Measurements from ENCODE around the gene TTR. TPM values are rescaled to one million over a fixed set of nuclear protein-coding genes. Genes with fewer than 3 reads are reported as not detected.

The TTR gene
- total RNA-seq, 1 experiment from 2014 or later: not detected

GRCh38 chr18:31558567-31558966 is 33.1 kb upstream of the TTR start:
- H3K27ac ChIP-seq (ENCODE audit: low read length): no peak overlapping the region
- POLR2A ChIA-PET (ENCODE audit: unreplicated experiment): no interaction called here
- H3K27me3 ChIP-seq (ENCODE audit: low read length): no peaks in the 10 kb centered on the region
- H3F3A ChIP-seq (ENCODE audit: low read length, unreplicated experiment): no peaks in the 10 kb centered on the region
- no peak overlapping the region for H3K4me3 ChIP-seq (ENCODE audit: low read length)
- H2AFZ ChIP-seq (ENCODE audit: low read length): no peak overlapping the region
- no peak overlapping the region for H3K4me2 ChIP-seq (ENCODE audit: low read length)
- TF ChIP-seq EZH2 (IDR thresholded peaks at IDR 0.05; ENCODE audit: low read length, unreplicated experiment): no peak
- TF ChIP-seq, protein P1, sequence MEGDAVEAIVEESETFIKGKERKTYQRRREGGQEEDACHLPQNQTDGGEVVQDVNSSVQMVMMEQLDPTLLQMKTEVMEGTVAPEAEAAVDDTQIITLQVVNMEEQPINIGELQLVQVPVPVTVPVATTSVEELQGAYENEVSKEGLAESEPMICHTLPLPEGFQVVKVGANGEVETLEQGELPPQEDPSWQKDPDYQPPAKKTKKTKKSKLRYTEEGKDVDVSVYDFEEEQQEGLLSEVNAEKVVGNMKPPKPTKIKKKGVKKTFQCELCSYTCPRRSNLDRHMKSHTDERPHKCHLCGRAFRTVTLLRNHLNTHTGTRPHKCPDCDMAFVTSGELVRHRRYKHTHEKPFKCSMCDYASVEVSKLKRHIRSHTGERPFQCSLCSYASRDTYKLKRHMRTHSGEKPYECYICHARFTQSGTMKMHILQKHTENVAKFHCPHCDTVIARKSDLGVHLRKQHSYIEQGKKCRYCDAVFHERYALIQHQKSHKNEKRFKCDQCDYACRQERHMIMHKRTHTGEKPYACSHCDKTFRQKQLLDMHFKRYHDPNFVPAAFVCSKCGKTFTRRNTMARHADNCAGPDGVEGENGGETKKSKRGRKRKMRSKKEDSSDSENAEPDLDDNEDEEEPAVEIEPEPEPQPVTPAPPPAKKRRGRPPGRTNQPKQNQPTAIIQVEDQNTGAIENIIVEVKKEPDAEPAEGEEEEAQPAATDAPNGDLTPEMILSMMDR (conservative IDR thresholded peaks at IDR 0.05; ENCODE audit: low read depth, low read length): no peak
- H4K20me1 ChIP-seq (ENCODE audit: low read length): no peaks in the 10 kb centered on the region
- ATAC-seq: no peak
- no peak overlapping the region for H3K9ac ChIP-seq (ENCODE audit: low read length)
- no peaks in the 10 kb centered on the region for H3K36me3 ChIP-seq (ENCODE audit: low read depth, low read length)
- no peaks in the 10 kb centered on the region for H3K9me3 ChIP-seq (ENCODE audit: low read length)
- CTCF ChIA-PET: no interaction called here
- peaks cover 7% of the 10 kb centered on the region; the same call in 1 of the 2 replicates for H3K4me1 ChIP-seq (ENCODE audit: insufficient read depth, low read length)
- H3K9me2 ChIP-seq (replicated peaks; ENCODE audit: low read length): no peaks in the 10 kb centered on the region
- intact Hi-C loops (cut with micrococcal nuclease): no loop called here
- no peak for DNase-seq
- H3K79me2 ChIP-seq (ENCODE audit: low read length): no peaks in the 10 kb centered on the region
- no TSS peak for BruUV-seq (replicated peaks)

DNA sequence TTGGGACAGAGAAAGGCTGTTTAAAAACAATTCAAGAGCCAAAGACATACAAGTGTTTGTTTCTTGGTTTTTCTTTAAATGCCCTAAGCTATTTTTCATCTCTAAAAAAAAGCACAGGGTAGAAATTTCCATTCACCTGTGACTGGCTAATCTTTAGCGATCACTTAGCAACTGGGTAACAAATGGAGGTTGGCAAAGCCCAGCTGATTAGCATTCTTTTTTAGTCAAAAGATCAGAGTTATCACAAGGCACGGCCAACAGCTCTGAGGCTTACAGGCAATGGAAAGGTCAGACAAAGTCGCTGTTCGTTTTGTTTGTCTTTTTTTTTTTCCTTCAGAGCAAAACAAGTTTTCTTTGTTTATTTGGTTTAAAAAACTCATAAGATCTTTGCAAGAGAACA is 29.0 kb upstream of the TTR start:
- H3K9ac ChIP-seq (ENCODE audit: low read length): no peak overlapping the region
- POLR2A ChIA-PET (ENCODE audit: unreplicated experiment): no interaction called here
- no peak overlapping the region for H2AFZ ChIP-seq (ENCODE audit: low read length)
- no peaks in the 10 kb centered on the region for H3K36me3 ChIP-seq (ENCODE audit: low read depth, low read length)
- H4K20me1 ChIP-seq (ENCODE audit: low read length): no peaks in the 10 kb centered on the region
- CTCF ChIA-PET: interaction anchor here (0.7 kb wide), 2 partner anchors 35 to 67 kb away, joined by 4 read pairs; no protein-coding TSS in a partner anchor
- H3K4me3 ChIP-seq (ENCODE audit: low read length): no peak overlapping the region
- no peaks in the 10 kb centered on the region for H3K27me3 ChIP-seq (ENCODE audit: low read length)
- no TSS peak for BruUV-seq (replicated peaks)
- H3F3A ChIP-seq (ENCODE audit: low read length, unreplicated experiment): no peaks in the 10 kb centered on the region
- TF ChIP-seq EZH2phosphoT487 (IDR thresholded peaks at IDR 0.05; ENCODE audit: borderline replicate concordance, low read length): no peak
- TF ChIP-seq, protein P1 (conservative IDR thresholded peaks at IDR 0.05; ENCODE audit: low read depth, low read length): no peak
- TF ChIP-seq EZH2 (IDR thresholded peaks at IDR 0.05; ENCODE audit: low read length, unreplicated experiment): no peak
- DNase-seq (no peak), ATAC-seq (no peak)
- H3K9me2 ChIP-seq (replicated peaks; ENCODE audit: low read length): no peaks in the 10 kb centered on the region
- H3K4me2 ChIP-seq (ENCODE audit: low read length): no peak overlapping the region
- no peaks in the 10 kb centered on the region for H3K79me2 ChIP-seq (ENCODE audit: low read length)
- intact Hi-C loops (cut with micrococcal nuclease): no loop called here
- H3K9me3 ChIP-seq (ENCODE audit: low read length): no peaks in the 10 kb centered on the region
- H3K27ac ChIP-seq (ENCODE audit: low read length): no peak overlapping the region
- H3K4me1 ChIP-seq (ENCODE audit: insufficient read depth, low read length): no peaks in the 10 kb centered on the region

DNA sequence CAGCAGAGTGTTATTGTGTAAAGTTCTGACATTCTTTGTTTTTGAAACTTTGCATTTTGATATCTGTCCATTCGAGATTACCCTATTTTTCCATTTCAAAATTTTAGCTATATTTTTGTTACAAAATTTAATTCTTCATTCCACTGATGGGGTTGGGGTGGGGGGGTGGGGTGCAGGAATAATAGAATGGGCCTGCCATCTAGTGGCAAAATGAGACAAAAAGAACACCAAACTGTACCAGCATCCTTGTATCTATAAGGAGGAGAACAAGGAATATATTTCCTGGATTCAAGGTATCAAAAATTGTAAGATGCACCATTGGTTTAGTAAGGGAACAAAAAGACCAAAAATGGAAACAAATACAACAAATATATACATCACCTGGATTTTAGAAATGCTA is 27.9 kb upstream of the TTR start:
- H3K9me2 ChIP-seq (replicated peaks; ENCODE audit: low read length): no peaks in the 10 kb centered on the region
- no TSS peak for BruUV-seq (replicated peaks)
- DNase-seq (peak; percentile 12), ATAC-seq (0 out of 2 replicates have a peak, but pooled peaks have one; percentile 24)
- no peaks in the 10 kb centered on the region for H3K79me2 ChIP-seq (ENCODE audit: low read length)
- H3K27me3 ChIP-seq (ENCODE audit: low read length): no peaks in the 10 kb centered on the region
- H2AFZ ChIP-seq (ENCODE audit: low read length): no peak overlapping the region
- no peak overlapping the region for H3K4me2 ChIP-seq (ENCODE audit: low read length)
- H3K36me3 ChIP-seq (ENCODE audit: low read depth, low read length): no peaks in the 10 kb centered on the region
- POLR2A ChIA-PET (ENCODE audit: unreplicated experiment): interaction anchor here (0.5 kb wide), 1 partner anchor 647 kb away, joined by 3 read pairs; no protein-coding TSS in a partner anchor
- no peak for TF ChIP-seq EZH2phosphoT487 (IDR thresholded peaks at IDR 0.05; ENCODE audit: borderline replicate concordance, low read length)
- TF ChIP-seq, protein P1 (conservative IDR thresholded peaks at IDR 0.05; ENCODE audit: low read depth, low read length): peak; percentile 15; the same call in 1 of the 2 replicates
- TF ChIP-seq EZH2 (IDR thresholded peaks at IDR 0.05; ENCODE audit: low read length, unreplicated experiment): no peak
- no peak overlapping the region for H3K9ac ChIP-seq (ENCODE audit: low read length)
- no peak overlapping the region for H3K4me3 ChIP-seq (ENCODE audit: low read length)
- CTCF ChIA-PET: interaction anchor here (0.6 kb wide), 2 partner anchors 9 to 141 kb away, joined by 3 to 4 read pairs; no protein-coding TSS in a partner anchor
- no peaks in the 10 kb centered on the region for H3K4me1 ChIP-seq (ENCODE audit: insufficient read depth, low read length)
- no peak overlapping the region for H3K27ac ChIP-seq (ENCODE audit: low read length)
- no peaks in the 10 kb centered on the region for H3K9me3 ChIP-seq (ENCODE audit: low read length)
- H4K20me1 ChIP-seq (ENCODE audit: low read length): no peaks in the 10 kb centered on the region
- H3F3A ChIP-seq (ENCODE audit: low read length, unreplicated experiment): no peaks in the 10 kb centered on the region
- intact Hi-C loops (cut with micrococcal nuclease): no loop called here
